Measurements from ENCODE around the gene ITGA8.
A peak's percentile ranks its signal among the peaks of the same experiment; 100 is the strongest.
"Not testable (repeated sequence)": the region's sequence is repeated elsewhere in the genome, so short reads cannot be mapped to it uniquely, and the experiment has no call there.

ITGA8 gene

DNA sequence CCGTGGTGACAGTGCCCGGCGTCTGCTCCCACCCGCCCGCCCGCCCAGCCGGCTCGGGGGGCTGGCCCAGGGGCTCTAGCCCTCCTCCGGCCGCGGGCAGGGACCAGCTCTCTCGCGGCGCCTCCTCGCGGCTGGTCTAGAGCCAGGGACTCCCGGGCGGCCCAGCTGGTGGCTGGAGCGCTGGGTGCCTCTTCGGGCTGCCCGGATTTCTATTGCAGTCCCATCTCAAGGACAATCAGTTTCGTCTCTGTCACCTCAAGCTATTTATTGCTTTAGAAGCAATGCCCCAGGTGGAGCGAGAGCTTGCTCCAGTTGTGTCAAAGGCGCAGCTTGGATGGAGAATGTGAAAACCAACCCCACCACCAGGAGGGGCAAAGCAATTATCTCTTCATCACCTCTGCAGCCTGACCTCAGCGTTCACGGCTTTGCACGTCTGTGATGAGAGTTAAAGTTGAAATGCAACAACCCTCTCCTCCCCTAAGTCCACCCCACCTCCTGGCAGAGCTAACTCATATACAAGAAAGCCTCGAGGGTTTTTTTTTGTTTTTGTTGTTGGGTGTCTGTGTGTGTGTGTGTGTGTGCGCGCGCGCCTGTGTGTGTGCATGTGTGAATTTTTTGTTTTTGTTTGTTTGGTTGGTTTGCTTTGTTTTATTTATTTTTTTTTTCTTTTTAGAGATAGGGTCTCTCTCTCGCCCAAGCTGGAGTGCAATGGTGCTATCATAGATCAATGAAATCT lies at the start of gene ITGA8:
ITGA8 (minus strand) TSS at position 24 of the 736 bp plus-strand sequence. CDS start 151 bp downstream, outside the sequence.
- DNase-seq, result no peak

DNA sequence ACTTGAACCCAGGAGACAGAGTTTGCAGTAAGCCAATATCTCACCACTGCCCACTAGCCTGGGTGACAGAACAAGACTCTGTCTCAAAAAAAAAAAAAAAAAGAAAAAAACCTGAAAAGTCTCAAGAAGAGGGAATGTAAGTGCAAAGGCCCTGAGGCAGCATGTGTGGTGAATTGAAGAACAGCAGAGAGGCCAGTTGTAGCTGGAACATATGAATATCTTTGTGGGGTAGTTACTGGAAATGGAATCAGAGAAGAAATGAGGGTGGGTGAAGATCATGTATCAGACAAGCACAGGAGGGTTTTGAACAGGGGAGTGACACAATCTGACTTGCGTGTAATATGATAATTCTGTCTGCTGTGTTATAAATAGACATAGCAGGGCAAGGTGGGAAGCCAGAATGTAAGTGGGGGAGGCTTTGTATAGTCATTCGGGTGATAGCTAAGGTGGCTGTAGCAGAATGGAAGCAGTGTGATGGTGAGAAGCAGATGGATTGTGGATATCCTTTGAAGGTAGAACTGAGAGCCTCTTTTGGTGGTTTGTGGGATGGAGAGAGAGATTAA lies 45.3 kb upstream of the ITGA8 start:
- no peak for DNase-seq

DNA sequence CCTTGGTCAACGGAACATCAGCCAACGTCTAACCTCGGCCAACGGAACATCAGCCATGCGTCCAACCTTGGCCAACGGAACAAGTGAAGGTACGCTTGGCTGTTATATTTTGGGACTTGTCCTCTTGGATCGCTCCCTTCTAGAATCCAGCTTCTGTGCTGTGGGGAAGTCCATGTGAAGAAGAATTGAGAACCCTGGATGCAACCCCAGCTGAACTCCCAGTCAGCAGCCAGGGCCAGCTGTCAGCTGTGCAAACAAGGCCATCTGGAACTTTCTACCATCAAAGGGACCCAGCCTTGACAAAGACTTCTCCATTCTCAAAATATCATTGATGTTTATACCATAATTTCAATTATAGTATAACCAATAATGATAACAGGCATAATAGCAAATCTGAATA lies 43.3 kb upstream of the ITGA8 start:
- no peak for DNase-seq

DNA sequence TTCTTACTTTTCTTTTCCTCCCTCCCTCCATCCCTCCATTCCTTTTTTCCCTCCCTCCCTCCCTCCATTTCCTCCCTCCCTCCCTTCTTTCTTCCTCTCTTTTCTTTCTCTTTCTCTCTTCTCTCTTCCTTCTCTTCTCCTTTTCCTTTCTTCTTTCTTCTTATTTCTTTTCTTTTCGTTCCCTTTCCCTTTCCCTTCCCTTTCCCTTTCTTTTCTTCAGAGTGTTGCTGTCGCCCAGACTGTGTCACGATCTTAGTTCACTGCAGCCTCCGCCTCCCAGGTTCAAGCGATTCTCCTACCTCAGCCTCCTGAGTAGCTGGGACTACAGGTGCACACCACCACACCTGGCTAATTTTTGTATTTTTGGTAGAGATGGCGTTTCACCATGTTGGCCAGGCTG lies 42.5 kb upstream of the ITGA8 start:
- not testable (repeated sequence) for DNase-seq

DNA sequence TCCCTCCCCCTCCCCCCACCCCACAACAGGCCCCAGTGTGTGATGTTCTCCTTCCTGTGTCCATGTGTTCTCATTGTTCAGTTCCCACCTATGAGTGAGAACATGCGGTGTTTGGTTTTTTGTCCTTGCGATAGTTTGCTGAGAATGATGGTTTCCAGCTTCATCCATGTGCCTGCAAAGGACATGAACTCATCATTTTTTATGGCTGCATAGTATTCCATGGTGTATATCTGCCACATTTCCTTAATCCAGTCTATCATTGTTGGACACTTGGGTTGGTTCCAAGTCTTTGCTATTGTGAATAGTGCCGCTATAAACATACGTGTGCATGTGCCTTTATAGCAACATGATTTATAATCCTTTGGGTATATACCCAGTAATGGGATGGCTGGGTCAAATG lies 41.5 kb upstream of the ITGA8 start:
- DNase-seq, result not testable (repeated sequence)

DNA sequence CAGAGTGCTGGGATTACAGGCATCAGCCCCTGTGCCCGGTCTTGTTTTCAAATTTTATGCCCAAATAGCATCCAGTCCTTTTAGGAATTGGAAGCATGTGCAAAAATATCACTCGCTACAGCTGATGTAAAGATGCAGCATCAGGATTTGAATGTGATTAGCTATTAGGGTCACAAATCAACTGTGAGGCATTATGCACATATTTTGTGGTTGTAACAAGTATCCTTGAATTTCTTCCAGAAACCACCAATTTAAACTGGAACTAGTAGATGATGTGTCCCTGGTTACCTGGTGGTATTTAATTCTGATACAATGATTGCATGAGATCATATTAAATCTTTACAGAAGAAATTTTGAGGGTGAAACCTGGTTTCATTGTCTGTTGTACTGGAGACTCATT lies 41.0 kb upstream of the ITGA8 start:
- no peak for DNase-seq

DNA sequence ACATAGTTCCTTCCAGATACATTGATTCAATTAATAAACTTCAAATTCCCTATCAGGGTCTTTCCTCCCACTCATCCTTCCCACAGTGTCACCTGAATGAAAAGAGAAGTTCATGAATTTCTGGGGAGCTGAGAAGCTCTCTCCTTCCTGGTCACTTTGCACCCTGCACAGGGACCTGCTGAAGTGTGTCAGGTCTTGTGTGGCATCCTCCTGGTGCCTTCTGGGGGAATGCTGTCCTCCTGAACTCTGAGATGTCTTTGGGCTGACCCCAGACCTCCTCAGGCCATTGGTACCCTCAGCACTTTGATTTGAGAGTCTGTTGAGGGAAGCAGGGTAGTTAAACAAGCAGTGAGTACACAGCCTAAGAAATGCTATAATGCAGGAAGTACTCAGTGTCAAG lies 39.5 kb upstream of the ITGA8 start:
- no peak for DNase-seq

DNA sequence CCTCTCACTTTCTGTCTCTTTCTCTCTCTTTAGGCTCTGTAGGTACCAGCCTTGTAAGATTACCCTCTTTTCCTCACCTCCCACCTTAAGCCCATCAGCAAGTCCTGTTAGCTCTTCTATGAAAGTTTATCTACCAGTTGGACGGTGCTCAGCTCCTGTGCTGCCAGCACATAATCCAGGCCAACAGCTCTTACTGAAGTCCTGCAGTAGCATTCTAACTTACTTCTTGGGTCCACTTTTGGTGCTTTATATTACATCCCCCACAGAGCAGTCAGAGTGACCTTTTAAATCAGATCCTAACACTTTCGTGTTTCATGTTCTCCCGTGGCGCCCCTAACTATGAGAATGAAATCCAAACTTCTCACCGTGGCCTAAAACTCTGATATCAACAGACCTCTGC lies 38.9 kb upstream of the ITGA8 start:
- no peak for DNase-seq

DNA sequence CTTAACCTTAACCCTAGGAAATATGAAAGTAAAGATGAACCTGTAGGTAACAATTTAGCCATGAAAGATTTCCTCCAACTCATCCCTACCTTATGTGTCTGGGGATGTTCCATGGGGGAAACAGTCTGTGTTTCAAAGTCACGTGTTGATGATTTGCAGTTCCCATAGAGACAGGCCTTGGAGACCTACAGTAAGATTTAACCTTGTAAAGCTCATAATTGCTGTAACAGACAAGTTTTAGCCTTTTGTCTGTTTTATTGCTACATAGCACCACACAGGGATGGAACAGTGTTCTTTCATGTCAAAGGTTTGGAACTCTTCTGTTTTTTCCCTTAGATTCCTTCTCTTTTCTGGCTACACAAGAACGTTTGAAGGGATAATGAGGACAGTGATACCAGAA lies 35.2 kb upstream of the ITGA8 start:
- no peak for DNase-seq

DNA sequence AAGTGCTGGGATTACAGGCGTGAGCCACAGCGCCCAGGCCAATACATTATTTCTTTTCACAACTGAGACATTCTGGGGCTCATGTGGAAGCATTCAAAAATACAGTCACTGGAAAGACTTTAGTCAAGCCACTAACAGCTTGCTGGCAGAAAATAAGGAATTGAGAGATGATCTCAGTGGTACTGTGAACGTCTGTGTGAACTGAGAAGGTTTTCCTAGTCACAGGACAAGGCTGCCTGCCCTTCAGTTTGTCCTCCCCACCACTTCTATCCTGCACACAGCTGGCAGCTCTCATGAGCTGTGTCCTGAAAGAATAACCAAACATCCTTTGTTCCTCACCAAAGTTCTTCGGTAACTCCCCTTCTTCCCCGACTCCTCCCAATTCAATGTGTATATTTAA lies 31.3 kb upstream of the ITGA8 start:
- DNase-seq, result no peak

DNA sequence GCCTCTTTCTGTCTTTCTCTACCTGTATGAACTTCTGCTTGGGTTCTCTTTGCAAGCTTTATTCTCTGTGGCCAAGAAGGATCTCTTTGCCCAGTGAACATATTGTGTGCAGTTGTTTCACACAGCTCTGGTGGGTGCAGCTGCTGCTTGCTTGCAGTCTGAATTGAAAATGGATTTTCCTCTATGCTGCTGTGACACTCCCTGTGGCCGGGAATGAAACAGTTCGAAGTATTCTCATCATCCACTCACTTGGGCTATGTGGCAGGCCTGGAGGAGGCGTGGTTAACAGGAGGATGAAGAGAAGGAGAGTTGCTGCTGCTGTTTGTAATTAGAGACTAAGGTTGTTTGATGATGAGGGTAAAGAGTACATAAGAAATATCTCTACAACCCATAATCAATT lies 28.4 kb upstream of the ITGA8 start:
- no peak for DNase-seq

DNA sequence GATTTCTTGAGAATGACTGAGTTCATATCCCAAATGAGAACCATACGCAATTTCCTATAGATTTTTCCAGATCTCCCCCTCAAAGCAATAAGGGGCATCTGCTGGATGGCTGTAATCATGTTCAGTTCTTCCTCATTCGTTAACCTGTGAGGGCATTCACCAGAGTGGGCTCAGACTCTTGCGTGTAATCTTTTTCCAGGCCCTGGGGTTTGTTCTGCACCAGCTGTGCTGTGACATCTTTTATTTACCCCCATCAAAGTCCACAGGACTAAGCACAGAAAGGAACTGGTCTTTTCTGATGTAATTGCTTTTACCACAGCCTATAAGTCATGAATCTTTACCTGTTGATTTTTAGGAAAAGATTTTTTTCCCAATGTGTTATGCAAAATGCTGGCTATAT lies 27.9 kb upstream of the ITGA8 start:
- no peak for DNase-seq

DNA sequence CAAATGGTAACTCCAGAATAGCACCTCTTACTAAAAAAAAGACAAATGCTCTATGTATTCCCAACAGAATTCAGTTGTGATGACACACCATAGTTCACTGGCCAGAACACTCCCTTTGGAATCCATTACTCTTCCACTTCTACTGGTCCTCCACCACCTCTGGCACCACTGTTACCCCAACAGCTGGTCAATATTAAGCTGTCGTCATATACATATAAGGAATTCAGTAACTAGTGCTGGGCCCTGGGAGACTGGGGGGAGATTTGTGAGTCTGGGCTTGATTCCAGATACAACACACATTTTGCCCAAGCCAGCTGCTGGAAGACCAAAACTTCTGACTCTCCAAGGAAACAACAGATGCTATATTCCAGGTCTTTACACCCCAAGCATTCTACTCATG lies 26.0 kb upstream of the ITGA8 start:
- no peak for DNase-seq

DNA sequence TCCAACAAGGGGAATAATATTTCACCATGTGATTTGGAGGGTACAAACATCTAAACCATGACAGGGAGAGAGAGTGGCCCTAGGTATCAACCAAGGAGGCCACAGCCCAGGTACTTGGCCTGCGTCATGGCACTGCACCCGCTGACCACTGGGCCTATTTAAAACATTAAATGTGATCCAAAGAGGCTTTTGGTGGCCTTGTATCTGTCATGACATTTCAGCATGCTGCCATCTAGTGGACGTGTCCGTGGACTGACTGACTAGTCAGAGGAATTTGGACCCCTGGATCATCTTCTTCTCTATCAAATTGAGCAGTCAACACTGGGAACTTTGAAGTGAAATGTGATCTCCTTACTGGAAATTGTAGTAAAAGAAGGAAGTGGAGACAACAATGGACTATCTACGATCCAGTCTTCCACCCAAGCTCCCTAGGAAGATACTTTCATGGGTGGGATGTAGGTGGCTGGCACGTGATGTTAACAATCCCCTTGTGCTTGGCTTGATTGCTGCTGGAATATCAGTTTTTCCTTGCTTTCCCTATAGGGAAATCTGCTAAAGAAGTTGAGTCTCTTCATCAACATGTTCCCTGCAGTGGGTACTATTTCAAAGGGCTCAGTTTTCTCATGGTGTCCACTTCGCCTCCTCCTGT lies 24.6 kb upstream of the ITGA8 start:
- peak; percentile 1 for DNase-seq

DNA sequence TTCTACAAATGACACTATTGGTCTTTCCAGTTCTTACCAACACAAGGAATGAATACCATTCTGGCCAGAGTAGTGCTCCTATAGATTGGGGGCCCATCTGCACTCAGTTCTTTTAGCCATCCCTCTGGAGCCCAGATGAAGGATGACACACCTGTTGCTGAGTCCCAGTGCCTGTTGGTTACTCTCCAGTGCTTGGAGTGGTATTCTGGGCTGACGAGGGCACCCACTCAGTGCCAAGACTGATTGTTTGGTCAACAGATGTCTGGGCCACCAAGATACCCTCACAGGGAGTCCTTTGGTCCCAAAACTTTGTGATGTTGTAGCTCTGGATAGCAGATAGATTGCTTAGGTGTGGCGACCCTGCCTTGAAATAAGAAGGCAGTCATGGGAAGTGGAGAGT lies 23.7 kb upstream of the ITGA8 start:
- DNase-seq, result no peak

DNA sequence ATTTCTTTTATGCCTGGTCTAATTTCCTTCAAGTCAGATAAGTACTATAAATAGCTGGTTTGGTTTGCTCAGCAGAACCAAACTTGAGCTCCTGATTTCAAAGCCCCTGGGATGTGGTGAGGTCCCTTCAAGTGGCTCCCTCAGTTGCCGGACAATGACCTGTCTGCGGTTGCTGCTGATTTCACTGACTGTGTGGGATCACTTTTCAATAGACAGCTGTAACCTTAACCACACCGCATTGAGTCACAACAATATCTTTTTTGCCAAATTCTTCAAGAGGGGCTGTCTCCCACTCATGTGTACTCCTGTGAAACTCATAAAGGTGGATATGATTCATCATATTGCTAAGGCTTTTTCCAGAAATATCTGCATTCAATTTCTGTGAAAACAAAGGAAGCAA lies 23.1 kb upstream of the ITGA8 start:
- no peak for DNase-seq

DNA sequence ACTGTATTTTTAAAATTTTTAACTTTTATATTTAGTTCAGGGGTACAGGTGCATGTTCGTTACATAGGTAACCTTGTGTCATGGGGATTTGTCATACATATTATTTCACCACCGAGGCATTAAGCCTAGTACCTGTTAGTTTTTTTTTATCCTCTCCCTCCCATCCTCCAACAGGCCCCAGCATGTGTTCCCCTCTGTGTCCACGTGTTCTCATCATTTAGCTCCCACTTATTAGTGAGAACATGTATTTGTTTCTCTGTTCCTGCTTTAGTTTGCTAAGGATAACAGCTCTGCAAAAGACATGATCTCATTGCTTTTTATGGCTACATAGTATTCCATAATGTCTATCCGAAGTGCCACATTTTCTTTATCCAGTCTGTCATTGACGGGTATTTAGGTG lies 22.4 kb upstream of the ITGA8 start:
- no peak for DNase-seq

DNA sequence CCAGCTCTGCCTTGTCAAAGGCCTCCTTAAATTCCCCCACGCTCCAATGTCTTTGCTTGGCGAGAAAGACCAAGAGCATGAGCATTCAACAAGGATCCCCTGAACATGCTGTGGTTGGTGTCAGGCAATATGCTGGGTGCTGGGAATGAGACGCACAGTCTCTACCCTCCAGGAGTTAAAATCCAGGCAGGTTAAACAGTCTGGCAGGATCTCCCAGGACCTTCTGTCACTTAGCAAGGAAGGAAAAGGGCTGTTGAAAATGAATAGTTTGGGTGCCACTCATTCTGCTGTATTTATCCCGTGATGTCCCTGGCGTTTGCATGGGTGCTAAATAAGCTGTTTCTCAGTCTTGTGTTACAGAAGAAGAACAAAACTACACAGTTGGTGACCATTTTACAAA lies 21.9 kb upstream of the ITGA8 start:
- no peak for DNase-seq

DNA sequence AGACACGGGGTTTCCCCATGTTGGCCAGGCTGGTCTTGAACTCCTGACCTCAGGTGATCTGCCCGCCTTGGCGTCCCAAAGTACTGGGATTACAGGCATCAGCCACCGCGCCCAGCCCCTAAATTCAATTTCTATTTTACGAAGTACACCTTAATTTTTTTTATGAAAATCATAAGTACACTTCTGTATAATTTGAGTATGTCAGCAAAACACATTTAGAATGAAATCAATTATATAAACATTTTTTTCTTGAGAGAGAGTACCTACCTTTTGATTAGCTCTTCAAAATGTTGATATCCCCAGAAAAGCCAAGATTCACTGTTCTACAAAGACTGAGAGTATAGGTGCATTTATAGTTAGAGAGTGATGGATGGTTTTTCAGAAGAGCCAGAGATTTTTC lies 20.5 kb upstream of the ITGA8 start:
- no peak for DNase-seq

DNA sequence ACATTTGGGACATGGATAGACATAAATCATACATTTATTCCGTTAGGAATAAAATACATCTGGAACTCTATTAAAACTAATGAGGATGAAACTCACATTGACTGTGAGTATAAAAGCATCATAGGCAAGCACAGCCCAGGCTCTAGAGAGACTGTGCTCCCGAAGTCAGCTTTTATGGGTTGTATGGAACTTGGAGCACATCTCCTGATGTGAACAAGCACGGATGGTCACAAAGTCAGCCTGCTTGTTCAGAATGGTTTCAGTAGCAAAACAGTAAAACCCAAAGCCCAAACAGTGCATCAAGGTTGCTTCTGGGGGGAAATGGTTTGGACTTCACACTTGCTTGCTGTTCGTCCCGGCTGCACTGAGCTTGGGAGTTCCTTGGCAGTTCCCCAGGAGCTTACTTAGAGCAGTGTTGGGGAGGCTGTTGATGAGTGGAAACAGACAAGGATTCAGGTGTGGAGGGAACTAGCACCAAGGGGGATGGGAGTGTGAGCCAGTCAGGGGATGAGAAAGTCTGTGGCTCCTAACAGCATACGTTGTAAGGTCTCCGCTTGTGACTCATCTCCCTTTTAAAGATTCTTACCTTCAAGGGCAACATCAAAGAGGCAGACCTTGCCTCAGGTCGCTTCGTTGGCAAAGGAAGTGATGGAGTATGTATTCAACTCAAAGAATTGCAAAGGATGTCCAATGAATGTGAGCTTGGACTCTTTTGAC lies 19.7 kb upstream of the ITGA8 start:
- no peak for DNase-seq

DNA sequence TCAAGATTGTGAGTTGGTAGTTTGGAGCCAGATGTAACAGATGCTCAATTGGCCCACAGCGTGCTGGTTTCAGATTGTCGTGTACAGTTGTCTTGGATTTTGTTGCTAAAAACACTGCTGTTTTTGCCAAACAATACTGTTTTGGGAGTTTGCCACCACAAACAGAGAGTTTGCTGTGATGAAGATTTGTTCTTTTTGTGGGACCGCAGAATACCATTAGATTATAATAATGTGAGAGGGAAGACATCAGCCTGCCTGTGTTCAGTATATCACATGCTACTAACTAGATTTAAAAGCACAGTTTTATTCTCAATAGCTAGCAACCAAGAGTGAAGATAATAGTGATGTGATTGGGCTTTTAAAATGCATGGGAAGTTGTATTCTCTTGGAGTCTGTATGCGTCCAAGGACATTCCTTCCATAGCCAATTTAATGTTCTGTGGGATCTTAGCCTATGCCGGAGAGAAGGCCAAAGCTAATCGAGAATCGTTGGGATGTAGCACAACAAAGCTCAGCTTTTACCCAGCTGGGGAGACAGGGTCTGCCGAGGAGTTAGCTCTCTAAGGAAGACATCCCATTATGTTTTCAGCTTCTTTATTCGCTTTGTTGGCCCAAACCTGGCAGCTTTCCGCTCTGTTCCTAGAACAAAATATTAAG lies 18.7 kb upstream of the ITGA8 start:
- no peak for DNase-seq

DNA sequence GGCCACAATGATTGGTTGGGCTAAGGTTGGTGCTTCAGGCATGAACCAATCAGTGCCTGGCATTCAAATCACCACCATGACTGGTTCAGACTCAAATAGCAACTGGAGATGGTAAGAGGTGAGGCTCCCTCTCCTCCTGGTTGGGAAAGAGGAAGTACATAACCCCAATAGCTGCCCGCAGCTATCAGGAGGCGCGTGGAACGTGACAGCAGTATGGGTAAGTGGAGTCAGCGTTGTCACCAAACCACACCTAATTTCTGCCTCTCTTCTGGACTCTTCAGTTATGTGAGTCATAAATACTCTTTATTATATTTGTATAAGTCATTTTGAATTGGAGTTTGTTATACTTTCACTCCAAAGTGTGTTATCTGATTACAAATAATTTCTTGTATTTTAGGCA lies 17.9 kb upstream of the ITGA8 start:
- DNase-seq, result no peak

DNA sequence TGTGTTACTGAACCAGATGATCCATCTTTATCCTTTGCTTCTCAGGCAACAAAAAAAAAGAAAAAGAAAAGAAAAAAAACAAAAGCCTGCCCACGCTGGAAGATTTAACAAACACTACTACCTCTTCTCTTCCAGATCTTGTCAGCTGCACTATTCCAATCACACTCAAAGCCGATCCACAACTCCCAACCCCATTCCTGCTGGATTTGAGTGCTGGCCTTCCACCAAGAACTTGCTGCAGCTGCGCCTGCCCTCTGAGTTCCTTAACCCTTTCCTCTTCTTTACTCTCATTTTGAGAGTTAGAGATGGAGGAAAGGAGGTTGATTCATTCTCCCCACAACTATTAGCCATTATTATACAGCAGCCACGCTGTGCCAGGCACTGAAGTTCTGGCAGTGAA lies 16.0 kb upstream of the ITGA8 start:
- DNase-seq, result no peak
